GM12874 (cell line): ENCODE data around the gene HEBP1.

Source experiments
- CTCF ChIP-seq: IDR thresholded peaks from 2 replicates; pipeline ENCODE4 v1.5.1; 2011; ENCODE audit warnings: low read depth, mild to moderate bottlenecking, control low read depth, low read length, moderate library complexity; ENCODE audit not compliant: insufficient read depth

HEBP1 gene

GRCh38 chr12:13041224-13041623, 41.2 kb upstream of the HEBP1 start:
- TF ChIP-seq CTCF = no peak

GRCh38 chr12:13039328-13039956, 39.4 kb upstream of the HEBP1 start:
- no peak for TF ChIP-seq CTCF

GRCh38 chr12:13038491-13039161, 38.6 kb upstream of the HEBP1 start:
- no peak for TF ChIP-seq CTCF

GRCh38 chr12:13036881-13037280, 36.8 kb upstream of the HEBP1 start:
- no peak for TF ChIP-seq CTCF

GRCh38 chr12:13033476-13033875, 33.4 kb upstream of the HEBP1 start:
- no peak for TF ChIP-seq CTCF

GRCh38 chr12:13032164-13032563, 32.1 kb upstream of the HEBP1 start:
- TF ChIP-seq CTCF = no peak

GRCh38 chr12:13030541-13031291, 30.7 kb upstream of the HEBP1 start:
- no peak for TF ChIP-seq CTCF
